GM19372 (cell line): ENCODE measurements around the gene FAM47E.
A peak's percentile ranks its signal among the peaks of the same experiment; 100 is the strongest.

Experiments used
- ATAC-seq: cut with Tn5 transposase; IDR thresholded peaks from one replicate; pipeline ENCODE4 v1.9.1; 2021; ENCODE audit warnings: mild to moderate bottlenecking, low read depth, moderate library complexity; ENCODE audit not compliant: unreplicated experiment

The FAM47E gene

GRCh38 chr4:76251441-76252270, at the start of gene FAM47E:
FAM47E (plus strand) TSS chr4:76251721; CDS start chr4:76251747, 26 bp downstream.
- no peak for ATAC-seq

GRCh38 chr4:76203541-76203940, 48.0 kb upstream of the FAM47E start:
- ATAC-seq = no peak

- no peak for ATAC-seq
These were observed 46.6 kb upstream of the FAM47E start for GRCh38 chr4:76204936-76205335.

- no peak for ATAC-seq
These were observed 46.0 kb upstream of the FAM47E start for GRCh38 chr4:76205476-76205875.

- ATAC-seq = no peak
These were observed 45.1 kb upstream of the FAM47E start for GRCh38 chr4:76206222-76206942.

- ATAC-seq = no peak
These were observed 44.0 kb upstream of the FAM47E start for GRCh38 chr4:76207549-76207948.

GRCh38 chr4:76208005-76208765, 43.3 kb upstream of the FAM47E start:
- ATAC-seq = no peak

- ATAC-seq = no peak
These were observed 41.6 kb upstream of the FAM47E start for GRCh38 chr4:76209881-76210280.

- ATAC-seq = no peak
These were observed 41.1 kb upstream of the FAM47E start for GRCh38 chr4:76210452-76210851.

GRCh38 chr4:76211769-76212708, 39.5 kb upstream of the FAM47E start:
- ATAC-seq = no peak

- ATAC-seq = no peak
These were observed 38.6 kb upstream of the FAM47E start for GRCh38 chr4:76212851-76213414.

- peak; percentile 80 for ATAC-seq
These were observed 37.9 kb upstream of the FAM47E start, which contains the start of gene SCARB2 for GRCh38 chr4:76213415-76214176. SCARB2 (minus strand) TSS chr4:76213824; CDS start chr4:76213543, 281 bp downstream.

- peak; percentile 7 for ATAC-seq
These were observed 37.3 kb upstream of the FAM47E start for GRCh38 chr4:76214177-76214675.

GRCh38 chr4:76215077-76215476, 36.4 kb upstream of the FAM47E start:
- no peak for ATAC-seq

GRCh38 chr4:76216524-76216923, 35.0 kb upstream of the FAM47E start:
- ATAC-seq = no peak

GRCh38 chr4:76216975-76217814, 34.3 kb upstream of the FAM47E start:
- ATAC-seq = no peak

- ATAC-seq = no peak
These were observed 32.0 kb upstream of the FAM47E start for GRCh38 chr4:76219299-76220055.
